Measurements from ENCODE around the gene CCDC43.

- TF ChIP-seq CTCF (IDR thresholded peaks at IDR 0.05) (no peak), POLR2AphosphoS5 (IDR thresholded peaks at IDR 0.05) (no peak)
Measured at GRCh38 chr17:44661835-44662234, 27.7 kb downstream of the CCDC43 start.

All from suprapubic skin (tissue), 3 donors.